Measurements from ENCODE around the gene ZMYND8. TPM values are rescaled to one million over a fixed set of nuclear protein-coding genes. Genes with fewer than 3 reads are reported as not detected.
A peak's percentile ranks its signal among the peaks of the same experiment; 100 is the strongest.
"Not testable (repeated sequence)": the region's sequence is repeated elsewhere in the genome, so short reads cannot be mapped to it uniquely, and the experiment has no call there.

The ZMYND8 gene
- total RNA-seq, 2 experiments from 2014 or later, result 30.3 to 33.0 TPM

GRCh38 chr20:47262008-47262364, 94.5 kb downstream of the ZMYND8 start:
- H3K4me3 Mint-ChIP-seq, result no peak overlapping the region
- H3K27me3 Mint-ChIP-seq (ENCODE audit: low read depth), result no peaks in the 10 kb centered on the region
- intact Hi-C loops (cut with micrococcal nuclease), result no loop called here
- no peak for DNase-seq
- CTCF ChIA-PET, result no interaction called here
- peaks cover 13% of the 10 kb centered on the region for H3K4me1 Mint-ChIP-seq (ENCODE audit: low read depth)
- no peak overlapping the region for H3K27ac Mint-ChIP-seq
- peaks cover 27% of the 10 kb centered on the region for H3K36me3 Mint-ChIP-seq (ENCODE audit: low read depth)
- H3K9me3 Mint-ChIP-seq, result no peaks in the 10 kb centered on the region

GRCh38 chr20:47261161-47261774, 95.2 kb downstream of the ZMYND8 start:
- Mint-ChIP-seq H3K36me3 (ENCODE audit: low read depth) (peaks cover 25% of the 10 kb centered on the region), H3K4me1 (ENCODE audit: low read depth) (peaks cover 13% of the 10 kb centered on the region)
- H3K27ac Mint-ChIP-seq; H3K27me3 Mint-ChIP-seq (ENCODE audit: low read depth); DNase-seq; H3K4me3 Mint-ChIP-seq; intact Hi-C loops (cut with micrococcal nuclease); H3K9me3 Mint-ChIP-seq: not testable (repeated sequence)
- CTCF ChIA-PET, result interaction anchor here (1.8 kb wide), 1 partner anchor 123 kb away, joined by 6 read pairs; no protein-coding TSS in a partner anchor

- H3K27me3 Mint-ChIP-seq (ENCODE audit: low read depth); intact Hi-C loops (cut with micrococcal nuclease); DNase-seq; H3K4me3 Mint-ChIP-seq; H3K27ac Mint-ChIP-seq; H3K9me3 Mint-ChIP-seq: not testable (repeated sequence)
- CTCF ChIA-PET, result interaction anchor here (1.8 kb wide), 1 partner anchor 123 kb away, joined by 6 read pairs; no protein-coding TSS in a partner anchor
- peaks cover 23% of the 10 kb centered on the region for H3K36me3 Mint-ChIP-seq (ENCODE audit: low read depth)
- peaks cover 13% of the 10 kb centered on the region for H3K4me1 Mint-ChIP-seq (ENCODE audit: low read depth)
Observed at GRCh38 chr20:47260540-47261126, 95.9 kb downstream of the ZMYND8 start.

- Mint-ChIP-seq H3K36me3 (ENCODE audit: low read depth) (peaks cover 23% of the 10 kb centered on the region), H3K27me3 (ENCODE audit: low read depth) (no peaks in the 10 kb centered on the region), H3K27ac (peak overlapping the region; percentile 39), H3K4me1 (ENCODE audit: low read depth) (peaks cover 13% of the 10 kb centered on the region), H3K4me3 (no peak overlapping the region), H3K9me3 (no peaks in the 10 kb centered on the region)
- no peak for DNase-seq
- CTCF ChIA-PET, result interaction anchor here (1.9 kb wide), 1 partner anchor 125 kb away, joined by 14 read pairs; no protein-coding TSS in a partner anchor
- intact Hi-C loops (cut with micrococcal nuclease), result no loop called here
Observed at GRCh38 chr20:47258745-47259695, 97.5 kb downstream of the ZMYND8 start.

- no peak for DNase-seq
- Mint-ChIP-seq H3K4me3 (no peak overlapping the region), H3K36me3 (ENCODE audit: low read depth) (peaks cover 23% of the 10 kb centered on the region), H3K4me1 (ENCODE audit: low read depth) (peaks cover 13% of the 10 kb centered on the region), H3K27me3 (ENCODE audit: low read depth) (no peaks in the 10 kb centered on the region), H3K27ac (peak overlapping the region; percentile 8), H3K9me3 (no peaks in the 10 kb centered on the region)
- intact Hi-C loops (cut with micrococcal nuclease), result no loop called here
- CTCF ChIA-PET, result interaction anchor here (1.9 kb wide), 1 partner anchor 126 kb away, joined by 14 read pairs; no protein-coding TSS in a partner anchor
Observed at GRCh38 chr20:47257771-47258170, 98.7 kb downstream of the ZMYND8 start.

- Mint-ChIP-seq H3K36me3 (ENCODE audit: low read depth) (peaks cover 20% of the 10 kb centered on the region), H3K9me3 (no peaks in the 10 kb centered on the region), H3K4me1 (ENCODE audit: low read depth) (peaks cover 13% of the 10 kb centered on the region), H3K4me3 (no peak overlapping the region), H3K27me3 (ENCODE audit: low read depth) (no peaks in the 10 kb centered on the region), H3K27ac (no peak overlapping the region)
- DNase-seq, result no peak
- CTCF ChIA-PET, result no interaction called here
- intact Hi-C loops (cut with micrococcal nuclease), result no loop called here
Observed at GRCh38 chr20:47257256-47257655, 99.2 kb downstream of the ZMYND8 start.

GRCh38 chr20:47256668-47257236, 99.7 kb downstream of the ZMYND8 start:
- CTCF ChIA-PET, result interaction anchor here (1.2 kb wide), 1 partner anchor 127 kb away, joined by 5 read pairs; no protein-coding TSS in a partner anchor
- Mint-ChIP-seq H3K36me3 (ENCODE audit: low read depth) (peaks cover 16% of the 10 kb centered on the region), H3K9me3 (no peaks in the 10 kb centered on the region), H3K27ac (no peak overlapping the region), H3K4me1 (ENCODE audit: low read depth) (peaks cover 13% of the 10 kb centered on the region), H3K4me3 (no peak overlapping the region), H3K27me3 (ENCODE audit: low read depth) (no peaks in the 10 kb centered on the region)
- DNase-seq, result no peak
- intact Hi-C loops (cut with micrococcal nuclease), result no loop called here

- no peak for DNase-seq
- no peak overlapping the region for H3K27ac Mint-ChIP-seq
- H3K4me1 Mint-ChIP-seq (ENCODE audit: low read depth), result peaks cover 11% of the 10 kb centered on the region
- no peaks in the 10 kb centered on the region for H3K27me3 Mint-ChIP-seq (ENCODE audit: low read depth)
- intact Hi-C loops (cut with micrococcal nuclease), result no loop called here
- CTCF ChIA-PET, result interaction anchor here (1.3 kb wide), 1 partner anchor 130 kb away, joined by 3 read pairs; no protein-coding TSS in a partner anchor
- H3K4me3 Mint-ChIP-seq, result no peak overlapping the region
- peaks cover 17% of the 10 kb centered on the region for H3K36me3 Mint-ChIP-seq (ENCODE audit: low read depth)
- no peaks in the 10 kb centered on the region for H3K9me3 Mint-ChIP-seq
Observed at GRCh38 chr20:47253872-47254271, 102.6 kb downstream of the ZMYND8 start.

GRCh38 chr20:47252879-47253307, 103.6 kb downstream of the ZMYND8 start:
- Mint-ChIP-seq H3K36me3 (ENCODE audit: low read depth) (peaks cover 23% of the 10 kb centered on the region), H3K27me3 (ENCODE audit: low read depth) (no peaks in the 10 kb centered on the region), H3K27ac (no peak overlapping the region), H3K4me1 (ENCODE audit: low read depth) (peaks cover 6% of the 10 kb centered on the region), H3K9me3 (no peaks in the 10 kb centered on the region), H3K4me3 (no peak overlapping the region)
- DNase-seq, result no peak
- CTCF ChIA-PET, result interaction anchor here (0.6 to 1.3 kb wide), 2 partner anchors 52 to 131 kb away, joined by 3 read pairs; no protein-coding TSS in a partner anchor
- intact Hi-C loops (cut with micrococcal nuclease), result no loop called here

GRCh38 chr20:47251154-47252020, 105.1 kb downstream of the ZMYND8 start:
- DNase-seq, result no peak
- Mint-ChIP-seq H3K9me3 (no peaks in the 10 kb centered on the region), H3K36me3 (ENCODE audit: low read depth) (peaks cover 28% of the 10 kb centered on the region), H3K4me3 (no peak overlapping the region), H3K27ac (no peak overlapping the region), H3K27me3 (ENCODE audit: low read depth) (no peaks in the 10 kb centered on the region), H3K4me1 (ENCODE audit: low read depth) (peaks cover 6% of the 10 kb centered on the region)
- intact Hi-C loops (cut with micrococcal nuclease), result no loop called here
- CTCF ChIA-PET, result interaction anchor here (1.4 kb wide), 1 partner anchor 133 kb away, joined by 6 read pairs; no protein-coding TSS in a partner anchor

- intact Hi-C loops (cut with micrococcal nuclease), result no loop called here
- Mint-ChIP-seq H3K4me3 (no peak overlapping the region), H3K4me1 (ENCODE audit: low read depth) (peaks cover 6% of the 10 kb centered on the region), H3K9me3 (no peaks in the 10 kb centered on the region), H3K27me3 (ENCODE audit: low read depth) (no peaks in the 10 kb centered on the region), H3K27ac (no peak overlapping the region), H3K36me3 (ENCODE audit: low read depth) (peaks cover 33% of the 10 kb centered on the region)
- CTCF ChIA-PET, result interaction anchor here (0.6 to 3.5 kb wide), 4 partner anchors 35 to 311 kb away, joined by 3 to 15 read pairs (median 4); no protein-coding TSS in a partner anchor
- no peak for DNase-seq
Observed at GRCh38 chr20:47250360-47250759, 106.1 kb downstream of the ZMYND8 start.
